ENCODE results near the gene SMARCC2. TPM values are rescaled to one million over a fixed set of nuclear protein-coding genes. Genes with fewer than 3 reads are reported as not detected.
"Not testable (repeated sequence)": the region's sequence is repeated elsewhere in the genome, so short reads cannot be mapped to it uniquely, and the experiment has no call there.

SMARCC2 gene
- polyA plus RNA-seq, 3 donors: 22.2 to 63.7 (median 43.5) TPM

GRCh38 chr12:56198836-56199235, 9.6 kb upstream of the SMARCC2 start:
- peaks cover 0 to under 1% of the 10 kb centered on the region in 2 donors for H3K36me3 ChIP-seq (replicated peaks in 1 of 2; ENCODE audit: control insufficient read depth in 1 of 2, insufficient read depth in 2 of 2, low read length in 2 of 2)
- H3K27me3 ChIP-seq (ENCODE audit: control insufficient read depth in 2 of 2, insufficient read depth in 2 of 2, low read length in 2 of 2): no peaks in the 10 kb centered on the region
- H4K20me1 ChIP-seq (ENCODE audit: insufficient read depth, low read length): no peaks in the 10 kb centered on the region
- no peaks in the 10 kb centered on the region for H3K4me1 ChIP-seq (ENCODE audit: control insufficient read depth in 1 of 2, insufficient read depth in 2 of 2, low read length in 2 of 2)
- H3K4me1 Mint-ChIP-seq: no peaks in the 10 kb centered on the region
- H3K4me3 ChIP-seq (replicated peaks in 1 of 3; ENCODE audit: low read depth in 2 of 3, low read length in 3 of 3): no peak overlapping the region
- no peak overlapping the region for H3K4me2 ChIP-seq (replicated peaks; ENCODE audit: extremely low read depth, low read length, poor library complexity, severe bottlenecking)
- no peak overlapping the region for H3K9ac ChIP-seq (ENCODE audit: insufficient read depth, low read length, poor library complexity, severe bottlenecking)
- H3K9me3 Mint-ChIP-seq: no peaks in the 10 kb centered on the region
- H3K27me3 Mint-ChIP-seq (ENCODE audit: low read depth in 3 of 3): peaks cover 0 to 2% (median 0%) of the 10 kb centered on the region in 3 donors
- no peaks in the 10 kb centered on the region for H3K9me3 ChIP-seq (replicated peaks in 1 of 2; ENCODE audit: control insufficient read depth in 1 of 2, insufficient read depth in 1 of 2, low read length in 2 of 2)
- 100% methylated on average over 1 of the region's 1 CpG for WGBS (ENCODE audit: insufficient coverage)
- DNase-seq: no peak
- no peaks in the 10 kb centered on the region for H3K79me2 ChIP-seq (ENCODE audit: insufficient read depth, low read length)
- no peaks in the 10 kb centered on the region for H3K36me3 Mint-ChIP-seq
- intact Hi-C loops (cut with micrococcal nuclease): loop anchor here (10.0 kb wide), 2 partner anchors 56 to 266 kb away; partner anchors contain the start of genes SPRYD4 (in 2 of the 2) and ANKRD52 (in 1 of the 2)
- TF ChIP-seq CTCF (IDR thresholded peaks at IDR 0.05): no peak
- H3K27ac ChIP-seq (ENCODE audit: low read depth in 1 of 2, low read length in 2 of 2): no peak overlapping the region
- no peak overlapping the region for H3K4me3 Mint-ChIP-seq
- H2AFZ ChIP-seq (ENCODE audit: insufficient read depth, low read depth, low read length, poor library complexity, severe bottlenecking): no peak overlapping the region
- H3K27ac Mint-ChIP-seq: no peak overlapping the region

- intact Hi-C loops (cut with micrococcal nuclease): loop anchor here (10.0 kb wide), 2 partner anchors 57 to 267 kb away; partner anchors contain the start of genes SPRYD4 (in 2 of the 2) and ANKRD52 (in 1 of the 2)
- no peak overlapping the region for H3K9ac ChIP-seq (ENCODE audit: insufficient read depth, low read length, poor library complexity, severe bottlenecking)
- Mint-ChIP-seq H3K9me3 (no peaks in the 10 kb centered on the region), H3K36me3 (no peaks in the 10 kb centered on the region), H3K4me1 (peaks cover 4% of the 10 kb centered on the region), H3K27ac (no peak overlapping the region), H3K4me3 (no peak overlapping the region), H3K27me3 (ENCODE audit: low read depth in 3 of 3) (peaks cover 0 to 2% (median 0%) of the 10 kb centered on the region in 3 donors)
- no peaks in the 10 kb centered on the region for H3K36me3 ChIP-seq (replicated peaks in 1 of 2; ENCODE audit: control insufficient read depth in 1 of 2, insufficient read depth in 2 of 2, low read length in 2 of 2)
- DNase-seq: no peak
- no peaks in the 10 kb centered on the region for H3K4me1 ChIP-seq (ENCODE audit: control insufficient read depth in 1 of 2, insufficient read depth in 2 of 2, low read length in 2 of 2)
- no peak overlapping the region for H3K27ac ChIP-seq (ENCODE audit: low read depth in 1 of 2, low read length in 2 of 2)
- H4K20me1 ChIP-seq (ENCODE audit: insufficient read depth, low read length): no peaks in the 10 kb centered on the region
- H3K27me3 ChIP-seq (ENCODE audit: control insufficient read depth in 2 of 2, insufficient read depth in 2 of 2, low read length in 2 of 2): no peaks in the 10 kb centered on the region
- no peaks in the 10 kb centered on the region for H3K79me2 ChIP-seq (ENCODE audit: insufficient read depth, low read length)
- no peak for TF ChIP-seq CTCF (IDR thresholded peaks at IDR 0.05)
- 100% methylated on average over 2 of the region's 9 CpGs for WGBS (ENCODE audit: insufficient coverage)
- no peak overlapping the region for H2AFZ ChIP-seq (ENCODE audit: insufficient read depth, low read depth, low read length, poor library complexity, severe bottlenecking)
- no peaks in the 10 kb centered on the region for H3K9me3 ChIP-seq (replicated peaks in 1 of 2; ENCODE audit: control insufficient read depth in 1 of 2, insufficient read depth in 1 of 2, low read length in 2 of 2)
- no peak overlapping the region for H3K4me3 ChIP-seq (replicated peaks in 1 of 3; ENCODE audit: low read depth in 2 of 3, low read length in 3 of 3)
- no peak overlapping the region for H3K4me2 ChIP-seq (replicated peaks; ENCODE audit: extremely low read depth, low read length, poor library complexity, severe bottlenecking)
Observed at GRCh38 chr12:56197921-56198635, 8.8 kb upstream of the SMARCC2 start.

GRCh38 chr12:56196818-56197550, 7.7 kb upstream of the SMARCC2 start:
- 94% methylated on average over 6 of the region's 11 CpGs for WGBS (ENCODE audit: insufficient coverage)
- H3K27ac Mint-ChIP-seq; H3K4me2 ChIP-seq (replicated peaks; ENCODE audit: extremely low read depth, low read length, poor library complexity, severe bottlenecking); H4K20me1 ChIP-seq (ENCODE audit: insufficient read depth, low read length); H3K27ac ChIP-seq (ENCODE audit: low read depth in 1 of 2, low read length in 2 of 2); H3K4me3 Mint-ChIP-seq; H3K4me1 ChIP-seq (ENCODE audit: control insufficient read depth in 1 of 2, insufficient read depth in 2 of 2, low read length in 2 of 2); H2AFZ ChIP-seq (ENCODE audit: insufficient read depth, low read depth, low read length, poor library complexity, severe bottlenecking); H3K4me3 ChIP-seq (replicated peaks in 1 of 3; ENCODE audit: low read depth in 2 of 3, low read length in 3 of 3); H3K9me3 ChIP-seq (replicated peaks in 1 of 2; ENCODE audit: control insufficient read depth in 1 of 2, insufficient read depth in 1 of 2, low read length in 2 of 2); H3K27me3 ChIP-seq (ENCODE audit: control insufficient read depth in 2 of 2, insufficient read depth in 2 of 2, low read length in 2 of 2); H3K36me3 Mint-ChIP-seq; H3K9me3 Mint-ChIP-seq; H3K27me3 Mint-ChIP-seq (ENCODE audit: low read depth in 3 of 3); H3K79me2 ChIP-seq (ENCODE audit: insufficient read depth, low read length); H3K4me1 Mint-ChIP-seq; H3K9ac ChIP-seq (ENCODE audit: insufficient read depth, low read length, poor library complexity, severe bottlenecking); H3K36me3 ChIP-seq (replicated peaks in 1 of 2; ENCODE audit: control insufficient read depth in 1 of 2, insufficient read depth in 2 of 2, low read length in 2 of 2); DNase-seq: not testable (repeated sequence)
- intact Hi-C loops (cut with micrococcal nuclease): loop anchor here (10.0 kb wide), 2 partner anchors 58 to 268 kb away; partner anchors contain the start of genes SPRYD4 (in 2 of the 2) and ANKRD52 (in 1 of the 2)

Measured in CD14-positive monocyte (primary cell).